ENCODE results near the gene SLC9A9. TPM values are rescaled to one million over a fixed set of nuclear protein-coding genes. Genes with fewer than 3 reads are reported as not detected.

Gene SLC9A9
- total RNA-seq, 1 experiment from 2014 or later, result not detected

DNA sequence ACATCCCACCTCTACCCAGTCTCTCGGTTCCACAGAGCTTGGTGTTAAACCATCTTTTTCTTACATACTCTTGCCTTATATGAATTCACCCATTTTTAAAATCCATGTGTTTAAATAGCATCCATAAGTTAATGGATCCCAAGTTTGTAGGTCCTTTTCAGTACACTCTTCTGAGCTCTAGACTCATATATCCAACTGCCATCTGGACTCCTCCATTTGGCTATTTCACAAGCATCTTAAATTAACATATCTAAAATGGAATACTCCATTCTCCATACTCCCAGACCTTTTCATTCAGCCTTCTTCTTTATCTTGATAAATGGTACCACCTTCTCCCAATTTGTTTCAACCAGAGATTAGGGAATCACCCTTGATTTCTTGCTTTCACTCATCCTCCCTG is 615.3 kb downstream of the SLC9A9 start:
- Histone ChIP-seq H3K9me3 (no peaks in the 10 kb centered on the region), H3K36me3 (ENCODE audit: control insufficient read depth, insufficient read depth, low read length) (no peaks in the 10 kb centered on the region), H3K27me3 (replicated peaks; ENCODE audit: control insufficient read depth, insufficient read depth, low read length) (no peaks in the 10 kb centered on the region), H3K4me1 (no peaks in the 10 kb centered on the region), H3K4me3 (ENCODE audit: low read depth, low read length) (no peak overlapping the region)
- no peak overlapping the region for H3K4me3 Mint-ChIP-seq (ENCODE audit: unreplicated experiment)
- DNase-seq, result no peak
- BruUV-seq (replicated peaks), result no TSS peak
- peaks cover 16% of the 10 kb centered on the region for H3K27me3 Mint-ChIP-seq (ENCODE audit: insufficient read depth, unreplicated experiment)
- H3K9me3 Mint-ChIP-seq (ENCODE audit: unreplicated experiment), result no peaks in the 10 kb centered on the region
- CTCF ChIA-PET, result no interaction called here
- intact Hi-C loops (cut with micrococcal nuclease; ENCODE audit: unreplicated experiment), result no loop called here
- H3K4me1 Mint-ChIP-seq (ENCODE audit: low read depth, unreplicated experiment), result no peaks in the 10 kb centered on the region
- TF ChIP-seq, protein P1, sequence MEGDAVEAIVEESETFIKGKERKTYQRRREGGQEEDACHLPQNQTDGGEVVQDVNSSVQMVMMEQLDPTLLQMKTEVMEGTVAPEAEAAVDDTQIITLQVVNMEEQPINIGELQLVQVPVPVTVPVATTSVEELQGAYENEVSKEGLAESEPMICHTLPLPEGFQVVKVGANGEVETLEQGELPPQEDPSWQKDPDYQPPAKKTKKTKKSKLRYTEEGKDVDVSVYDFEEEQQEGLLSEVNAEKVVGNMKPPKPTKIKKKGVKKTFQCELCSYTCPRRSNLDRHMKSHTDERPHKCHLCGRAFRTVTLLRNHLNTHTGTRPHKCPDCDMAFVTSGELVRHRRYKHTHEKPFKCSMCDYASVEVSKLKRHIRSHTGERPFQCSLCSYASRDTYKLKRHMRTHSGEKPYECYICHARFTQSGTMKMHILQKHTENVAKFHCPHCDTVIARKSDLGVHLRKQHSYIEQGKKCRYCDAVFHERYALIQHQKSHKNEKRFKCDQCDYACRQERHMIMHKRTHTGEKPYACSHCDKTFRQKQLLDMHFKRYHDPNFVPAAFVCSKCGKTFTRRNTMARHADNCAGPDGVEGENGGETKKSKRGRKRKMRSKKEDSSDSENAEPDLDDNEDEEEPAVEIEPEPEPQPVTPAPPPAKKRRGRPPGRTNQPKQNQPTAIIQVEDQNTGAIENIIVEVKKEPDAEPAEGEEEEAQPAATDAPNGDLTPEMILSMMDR (IDR thresholded peaks at IDR 0.05; ENCODE audit: insufficient read depth in 1 of 2, low read depth in 1 of 2, low read length in 1 of 2, severe bottlenecking in 1 of 2, unreplicated experiment in 1 of 2), result no peak
- H3K36me3 Mint-ChIP-seq (ENCODE audit: insufficient read depth, unreplicated experiment), result no peaks in the 10 kb centered on the region
- POLR2A ChIA-PET, result no interaction called here
- no peak overlapping the region for H3K27ac Mint-ChIP-seq (ENCODE audit: unreplicated experiment)

DNA sequence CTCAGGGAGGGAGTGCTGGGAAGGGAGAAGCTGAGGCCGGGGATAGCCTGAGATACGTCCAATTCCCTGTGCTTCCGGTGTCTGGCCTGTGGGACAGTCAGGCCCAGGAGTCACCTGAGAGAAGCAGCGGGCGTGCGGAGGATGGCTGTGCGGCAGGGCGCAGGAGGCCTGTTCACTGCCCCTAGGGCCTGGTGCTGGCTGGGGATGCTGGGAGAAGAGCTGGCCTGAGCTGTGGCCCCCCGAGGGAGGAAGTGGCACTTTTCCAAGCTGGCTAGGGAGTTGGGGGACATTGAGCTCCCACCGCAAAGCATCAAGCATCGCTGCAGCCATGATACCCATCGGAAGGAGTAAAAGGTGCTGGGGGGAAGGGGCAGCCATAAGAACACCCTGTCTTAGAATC is 619.9 kb downstream of the SLC9A9 start:
- H3K27me3 ChIP-seq (replicated peaks; ENCODE audit: control insufficient read depth, insufficient read depth, low read length), result no peaks in the 10 kb centered on the region
- CTCF ChIA-PET, result no interaction called here
- no TSS peak for BruUV-seq (replicated peaks)
- Mint-ChIP-seq H3K27me3 (ENCODE audit: insufficient read depth, unreplicated experiment) (peaks cover 13% of the 10 kb centered on the region), H3K36me3 (ENCODE audit: insufficient read depth, unreplicated experiment) (no peaks in the 10 kb centered on the region), H3K4me3 (ENCODE audit: unreplicated experiment) (no peak overlapping the region), H3K4me1 (ENCODE audit: low read depth, unreplicated experiment) (no peaks in the 10 kb centered on the region), H3K9me3 (ENCODE audit: unreplicated experiment) (no peaks in the 10 kb centered on the region), H3K27ac (ENCODE audit: unreplicated experiment) (no peak overlapping the region)
- no peak for DNase-seq
- POLR2A ChIA-PET, result no interaction called here
- H3K9me3 ChIP-seq, result no peaks in the 10 kb centered on the region
- no peaks in the 10 kb centered on the region for H3K36me3 ChIP-seq (ENCODE audit: control insufficient read depth, insufficient read depth, low read length)
- no peaks in the 10 kb centered on the region for H3K4me1 ChIP-seq
- H3K4me3 ChIP-seq (ENCODE audit: low read depth, low read length), result no peak overlapping the region
- TF ChIP-seq, protein P1 (IDR thresholded peaks at IDR 0.05; ENCODE audit: insufficient read depth in 1 of 2, low read depth in 1 of 2, low read length in 1 of 2, severe bottlenecking in 1 of 2, unreplicated experiment in 1 of 2), result no peak
- intact Hi-C loops (cut with micrococcal nuclease; ENCODE audit: unreplicated experiment), result no loop called here

DNA sequence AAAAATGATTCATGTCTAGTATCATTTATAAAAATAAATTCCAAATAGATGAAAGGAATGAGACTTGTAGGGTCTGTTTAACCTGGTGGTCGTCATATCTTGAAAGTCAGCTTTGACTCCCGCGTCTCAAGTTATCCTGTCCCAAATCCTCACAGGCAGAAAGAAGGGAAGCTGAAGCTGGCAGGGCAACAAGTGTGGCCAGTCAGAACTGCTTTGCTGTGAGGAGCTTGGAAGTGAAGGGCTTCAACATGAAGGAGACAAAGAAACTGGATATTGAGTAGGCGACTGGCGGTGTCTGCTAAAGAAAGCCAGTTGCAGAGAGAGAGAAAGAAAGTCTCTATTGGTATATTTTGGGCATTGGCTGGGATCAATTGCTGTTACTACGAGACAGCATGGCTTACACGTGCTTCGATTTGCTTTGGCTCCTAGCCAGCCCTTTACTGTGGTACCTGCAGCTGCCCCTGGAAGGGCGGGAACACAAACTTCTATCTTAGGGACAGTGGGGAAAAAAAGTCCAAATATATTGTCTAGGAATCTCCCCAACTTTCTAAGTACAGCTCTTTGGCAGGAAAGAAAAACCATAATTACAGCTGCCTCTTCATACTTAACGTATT is 621.5 kb downstream of the SLC9A9 start:
- ChIA-PET CTCF (no interaction called here), POLR2A (no interaction called here)
- H3K36me3 ChIP-seq (ENCODE audit: control insufficient read depth, insufficient read depth, low read length), result no peaks in the 10 kb centered on the region
- H3K4me1 Mint-ChIP-seq (ENCODE audit: low read depth, unreplicated experiment), result no peaks in the 10 kb centered on the region
- TF ChIP-seq, protein P1 (IDR thresholded peaks at IDR 0.05; ENCODE audit: insufficient read depth in 1 of 2, low read depth in 1 of 2, low read length in 1 of 2, severe bottlenecking in 1 of 2, unreplicated experiment in 1 of 2), result no peak
- no peaks in the 10 kb centered on the region for H3K27me3 ChIP-seq (replicated peaks; ENCODE audit: control insufficient read depth, insufficient read depth, low read length)
- peaks cover 8% of the 10 kb centered on the region for H3K27me3 Mint-ChIP-seq (ENCODE audit: insufficient read depth, unreplicated experiment)
- H3K9me3 ChIP-seq, result no peaks in the 10 kb centered on the region
- H3K36me3 Mint-ChIP-seq (ENCODE audit: insufficient read depth, unreplicated experiment), result no peaks in the 10 kb centered on the region
- DNase-seq, result no peak
- no peak overlapping the region for H3K27ac Mint-ChIP-seq (ENCODE audit: unreplicated experiment)
- intact Hi-C loops (cut with micrococcal nuclease; ENCODE audit: unreplicated experiment), result no loop called here
- BruUV-seq (replicated peaks), result no TSS peak
- no peak overlapping the region for H3K4me3 Mint-ChIP-seq (ENCODE audit: unreplicated experiment)
- H3K4me1 ChIP-seq, result no peaks in the 10 kb centered on the region
- no peaks in the 10 kb centered on the region for H3K9me3 Mint-ChIP-seq (ENCODE audit: unreplicated experiment)
- no peak overlapping the region for H3K4me3 ChIP-seq (ENCODE audit: low read depth, low read length)
